Glutamatergic neuron (in vitro differentiated cells): ENCODE results near the gene NAP1L4. TPM values are rescaled to one million over a fixed set of nuclear protein-coding genes. Genes with fewer than 3 reads are reported as not detected.

Experiments
- DNase-seq: peaks from one replicate; pipeline ENCODE4 v3.0.0; 2022
- H3K27ac Mint-ChIP-seq: one replicate; pipeline ENCODE4 v1.8.0; 2020; ENCODE audit warnings: mild to moderate bottlenecking, mixed read lengths, inconsistent platforms; ENCODE audit not compliant: unreplicated experiment
- H3K27me3 Mint-ChIP-seq: one replicate; pipeline ENCODE4 v1.8.0; 2020; ENCODE audit warnings: mild to moderate bottlenecking, moderate library complexity, mixed read lengths, inconsistent platforms; ENCODE audit not compliant: unreplicated experiment
- H3K36me3 Mint-ChIP-seq: one replicate; pipeline ENCODE4 v1.8.0; 2020; ENCODE audit warnings: mild to moderate bottlenecking, mixed read lengths, inconsistent platforms; ENCODE audit not compliant: unreplicated experiment
- H3K4me1 Mint-ChIP-seq: one replicate; pipeline ENCODE4 v1.8.0; 2020; ENCODE audit warnings: mild to moderate bottlenecking, low read depth, mixed read lengths, inconsistent platforms; ENCODE audit not compliant: unreplicated experiment
- H3K4me3 Mint-ChIP-seq: one replicate; pipeline ENCODE4 v1.8.0; 2020; ENCODE audit warnings: mild to moderate bottlenecking, mixed read lengths, inconsistent platforms; ENCODE audit not compliant: unreplicated experiment
- H3K9me3 Mint-ChIP-seq: one replicate; pipeline ENCODE4 v1.8.0; 2020; ENCODE audit warnings: mild to moderate bottlenecking, moderate library complexity, mixed read lengths, inconsistent platforms; ENCODE audit not compliant: unreplicated experiment
- CTCF ChIP-seq: fragments of 200-600 bp; sonication (generic); IDR thresholded peaks from one replicate; pipeline ENCODE4 v1.5.0; 2021; ENCODE audit not compliant: partially characterized antibody, unreplicated experiment
- total RNA-seq: library from RNA; stranded (reverse); fragmentation: NEBNext Ultra II Directional; extraction: Animal tissue kit (Norgen Biotek cat#: 25700); gene quantifications from one replicate; pipeline ENCODE4 v1.2.1, GENCODE V29; 2021; ENCODE audit not compliant: unreplicated experiment

NAP1L4 gene
- total RNA-seq, 1 donor from 2014 or later = 209 TPM

GRCh38 chr11:2921261-2921660 is 70.9 kb downstream of the NAP1L4 start:
- TF ChIP-seq CTCF = no peak
- H3K9me3 Mint-ChIP-seq = no peaks in the 10 kb centered on the region
- no peak overlapping the region for H3K27ac Mint-ChIP-seq
- no peaks in the 10 kb centered on the region for H3K4me1 Mint-ChIP-seq
- no peak for DNase-seq
- no peaks in the 10 kb centered on the region for H3K27me3 Mint-ChIP-seq
- H3K36me3 Mint-ChIP-seq = no peaks in the 10 kb centered on the region
- no peak overlapping the region for H3K4me3 Mint-ChIP-seq

GRCh38 chr11:2920343-2920742 is 71.8 kb downstream of the NAP1L4 start:
- TF ChIP-seq CTCF = no peak
- no peak for DNase-seq

GRCh38 chr11:2919837-2920236 is 72.3 kb downstream of the NAP1L4 start:
- DNase-seq = no peak
- H3K4me3 Mint-ChIP-seq = no peak overlapping the region
- no peak for TF ChIP-seq CTCF
- H3K27me3 Mint-ChIP-seq = no peaks in the 10 kb centered on the region
- H3K4me1 Mint-ChIP-seq = no peaks in the 10 kb centered on the region
- no peak overlapping the region for H3K27ac Mint-ChIP-seq
- no peaks in the 10 kb centered on the region for H3K36me3 Mint-ChIP-seq
- no peaks in the 10 kb centered on the region for H3K9me3 Mint-ChIP-seq

More at GRCh38 chr11:2920343-2920742, 71.8 kb downstream of the NAP1L4 start:
- Mint-ChIP-seq H3K4me3 (no peak overlapping the region), H3K9me3 (no peaks in the 10 kb centered on the region), H3K36me3 (no peaks in the 10 kb centered on the region), H3K27ac (no peak overlapping the region), H3K4me1 (no peaks in the 10 kb centered on the region), H3K27me3 (no peaks in the 10 kb centered on the region)

GRCh38 chr11:2919188-2919587 is 72.9 kb downstream of the NAP1L4 start:
- no peaks in the 10 kb centered on the region for H3K4me1 Mint-ChIP-seq
- no peak overlapping the region for H3K27ac Mint-ChIP-seq
- no peaks in the 10 kb centered on the region for H3K36me3 Mint-ChIP-seq
- no peak overlapping the region for H3K4me3 Mint-ChIP-seq
- H3K9me3 Mint-ChIP-seq = no peaks in the 10 kb centered on the region
- DNase-seq = no peak
- no peaks in the 10 kb centered on the region for H3K27me3 Mint-ChIP-seq
- no peak for TF ChIP-seq CTCF

- H3K27ac Mint-ChIP-seq = no peak overlapping the region
- DNase-seq = no peak
These were observed 74.2 kb downstream of the NAP1L4 start for GRCh38 chr11:2917842-2918490.

More at GRCh38 chr11:2917842-2918490, 74.2 kb downstream of the NAP1L4 start:
- Mint-ChIP-seq H3K36me3 (no peaks in the 10 kb centered on the region), H3K4me3 (no peak overlapping the region), H3K9me3 (no peaks in the 10 kb centered on the region), H3K4me1 (no peaks in the 10 kb centered on the region), H3K27me3 (no peaks in the 10 kb centered on the region)
- no peak for TF ChIP-seq CTCF
